ENCODE results near the gene ACR.

The ACR gene

DNA sequence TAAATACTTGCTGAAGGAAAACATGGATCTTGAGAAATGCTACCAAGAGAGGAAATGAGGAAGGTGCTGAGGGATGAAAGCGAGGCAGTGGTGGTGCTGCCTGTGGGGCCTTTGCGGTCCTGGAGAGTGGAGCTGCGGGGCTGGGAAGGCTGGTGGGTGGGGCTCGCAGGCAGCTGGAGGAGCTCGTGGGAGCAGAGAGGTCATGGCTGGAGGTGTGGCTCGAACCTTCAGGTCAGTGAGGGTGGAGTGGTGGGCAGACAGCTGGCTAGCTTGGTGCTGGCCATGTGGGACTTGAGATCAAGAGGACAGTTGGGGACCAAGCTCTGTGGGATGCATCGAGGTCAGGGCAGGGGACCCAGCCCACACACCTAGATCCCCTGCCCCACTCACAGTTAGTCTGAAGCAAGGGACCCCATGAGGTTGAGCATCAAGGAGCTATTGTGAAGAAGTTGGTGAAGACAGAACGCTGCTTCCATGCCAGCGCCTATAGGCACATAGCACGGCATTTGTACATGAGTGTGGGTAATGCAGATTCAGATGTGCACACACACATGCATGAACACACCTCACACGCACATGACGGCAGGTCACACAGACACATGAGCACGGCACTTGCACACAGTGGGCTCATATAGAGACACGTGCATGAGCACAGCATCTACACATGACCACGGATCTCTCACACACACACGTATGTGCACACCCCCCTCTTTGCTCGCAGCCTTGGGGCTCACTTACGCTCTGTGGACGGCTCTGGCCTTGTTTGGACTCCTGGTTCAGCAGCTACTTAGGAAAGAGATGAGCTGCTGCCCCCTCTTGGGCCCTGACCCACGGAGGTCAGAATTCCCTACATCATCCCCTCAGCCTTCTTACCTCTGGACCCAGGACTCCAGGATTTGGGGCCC is 34.9 kb upstream of the ACR start:
- in situ Hi-C loops (cut with MboI; ENCODE audit: low sequenced_read_pairs) = no loop called here

DNA sequence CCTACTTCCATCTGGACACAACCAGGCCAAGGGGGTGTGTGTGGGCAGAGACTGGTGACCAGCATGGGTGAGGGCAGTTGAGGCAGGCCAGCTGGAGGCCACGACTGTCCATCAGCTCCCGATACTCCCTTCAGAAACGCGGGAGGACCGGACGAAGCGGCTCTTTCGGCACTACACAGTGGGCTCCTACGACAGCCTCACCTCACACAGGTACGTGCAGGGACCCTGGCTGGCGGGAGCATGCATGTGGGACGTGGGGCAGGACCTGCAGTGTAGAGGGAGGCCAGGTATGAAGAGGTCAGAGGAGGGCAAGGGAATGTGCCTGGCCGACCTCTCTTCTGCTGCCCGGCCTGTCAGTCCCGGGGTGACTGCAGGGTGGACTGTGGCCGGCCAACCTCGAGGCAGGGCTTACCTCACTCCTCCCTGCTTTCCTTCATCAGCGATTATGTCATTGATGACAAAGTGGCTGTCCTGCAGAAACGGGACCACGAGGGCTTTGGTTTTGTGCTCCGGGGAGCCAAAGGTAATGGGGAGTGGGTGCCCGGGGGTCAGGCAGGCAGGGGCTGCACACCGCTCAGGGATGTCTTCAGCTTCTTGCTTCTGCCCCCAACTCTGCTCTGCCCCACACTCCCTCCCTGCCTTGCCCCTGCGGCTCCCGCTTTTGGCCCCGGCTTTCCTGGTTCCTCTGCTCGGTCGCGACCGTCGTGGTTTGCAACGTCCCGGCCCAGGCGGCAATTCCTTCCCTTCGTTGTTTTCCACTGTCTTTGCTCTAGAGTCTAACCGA is 34.1 kb upstream of the ACR start:
- in situ Hi-C loops (cut with MboI; ENCODE audit: low sequenced_read_pairs) = no loop called here

DNA sequence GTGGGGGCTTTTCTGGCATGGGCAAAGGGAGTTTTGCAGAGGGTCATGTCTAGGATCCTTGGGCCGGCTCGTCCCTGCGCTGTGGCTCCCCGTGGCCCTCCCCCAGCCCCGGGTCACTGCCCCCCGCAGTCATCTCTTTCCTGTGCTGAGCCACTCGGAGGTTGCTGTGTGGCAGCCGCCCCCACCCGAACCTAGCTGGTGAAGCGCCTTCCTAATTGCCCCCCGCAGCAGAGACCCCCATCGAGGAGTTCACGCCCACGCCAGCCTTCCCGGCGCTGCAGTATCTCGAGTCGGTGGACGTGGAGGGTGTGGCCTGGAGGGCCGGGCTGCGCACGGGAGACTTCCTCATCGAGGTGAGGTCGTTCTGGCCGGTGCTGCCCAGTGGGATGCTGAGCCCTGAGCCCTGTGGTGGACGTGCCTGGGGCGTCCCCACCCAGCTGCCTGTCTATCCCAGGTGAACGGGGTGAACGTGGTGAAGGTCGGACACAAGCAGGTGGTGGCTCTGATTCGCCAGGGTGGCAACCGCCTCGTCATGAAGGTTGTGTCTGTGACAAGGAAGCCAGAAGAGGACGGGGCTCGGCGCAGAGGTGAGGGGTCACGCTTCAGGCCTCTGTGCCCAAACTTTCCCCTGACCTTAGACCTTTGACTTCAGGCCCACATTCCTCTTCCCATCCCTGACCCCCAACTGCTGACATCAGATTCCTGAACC is 33.3 kb upstream of the ACR start:
- in situ Hi-C loops (cut with MboI; ENCODE audit: low sequenced_read_pairs) = no loop called here

DNA sequence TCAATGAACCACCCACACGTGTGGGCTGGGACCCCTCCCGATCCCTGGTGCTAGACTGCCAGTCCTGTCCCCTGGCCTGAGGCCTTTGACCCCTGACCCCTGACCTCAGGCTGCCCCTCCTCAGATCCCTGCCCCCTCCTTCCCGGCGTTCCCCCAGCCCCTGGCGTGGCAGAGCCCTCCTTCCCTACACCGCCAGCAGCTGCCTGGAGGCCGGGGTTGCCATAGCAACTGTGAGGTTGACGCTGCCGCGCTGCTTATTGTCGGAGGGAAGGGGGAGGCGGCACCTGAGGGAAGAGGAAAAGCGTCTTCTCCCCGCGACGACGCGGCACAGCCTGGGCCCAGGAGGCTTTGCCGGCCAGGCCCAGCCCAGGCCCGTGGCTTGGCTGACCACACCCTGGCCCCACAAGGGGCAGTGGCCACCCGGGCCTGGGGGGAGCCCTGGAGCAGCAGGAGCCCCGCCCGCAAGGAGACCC is 32.7 kb upstream of the ACR start:
- in situ Hi-C loops (cut with MboI; ENCODE audit: low sequenced_read_pairs) = no loop called here

DNA sequence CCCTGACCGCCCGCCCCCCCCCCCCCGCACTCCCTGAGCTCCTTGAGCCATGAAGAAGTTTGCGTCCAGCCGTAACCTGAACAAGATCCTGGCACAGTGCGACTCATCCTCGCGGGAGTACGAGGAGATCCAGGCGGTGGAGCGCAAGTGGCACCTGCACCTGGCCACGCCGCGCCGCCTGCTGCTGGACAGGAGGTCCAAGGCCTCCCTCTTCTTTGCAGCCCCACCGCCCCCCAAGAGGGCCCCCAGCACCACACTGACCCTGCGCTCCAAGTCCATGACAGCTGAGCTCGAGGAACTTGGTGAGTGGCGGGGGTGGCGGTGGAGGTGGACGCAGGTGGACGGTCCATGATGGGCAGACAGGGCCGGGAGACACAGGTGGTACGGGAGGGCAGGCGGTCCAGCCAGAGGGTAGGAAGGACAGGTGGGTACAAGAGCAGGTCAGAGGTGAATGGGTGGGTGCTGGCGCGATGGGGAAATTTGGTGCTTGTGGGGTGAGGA is 32.1 kb upstream of the ACR start:
- in situ Hi-C loops (cut with MboI; ENCODE audit: low sequenced_read_pairs) = no loop called here

DNA sequence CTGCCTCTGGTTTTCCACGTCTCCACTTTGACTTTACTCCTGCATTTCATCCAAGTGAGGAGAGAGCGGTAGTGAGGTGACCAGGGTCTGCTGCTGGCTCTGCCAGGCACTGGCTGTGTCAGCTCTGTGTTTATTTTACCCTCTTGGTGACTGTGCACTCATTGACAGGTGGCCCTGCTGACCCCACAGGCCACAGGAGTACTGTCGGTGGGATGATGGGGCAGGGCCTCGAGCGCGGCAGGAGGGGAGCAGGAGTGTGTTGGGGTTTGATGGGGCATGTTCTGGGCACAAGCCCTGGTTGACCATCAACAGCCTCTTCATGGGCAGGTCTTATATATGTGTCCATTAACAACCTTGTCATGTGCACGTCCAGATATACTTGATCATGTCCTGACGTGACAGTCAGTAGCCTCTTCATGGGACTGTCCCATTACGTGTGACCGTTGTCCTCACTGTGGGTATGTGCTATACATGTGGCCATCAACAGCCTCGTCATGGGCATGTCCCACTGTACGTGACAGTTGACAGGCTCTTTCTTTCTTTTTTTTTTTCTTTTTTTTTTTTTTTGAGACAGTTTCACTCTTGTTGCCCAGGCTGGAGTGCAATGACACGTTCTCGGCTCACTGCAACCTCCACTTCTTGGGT is 31.4 kb upstream of the ACR start:
- in situ Hi-C loops (cut with MboI; ENCODE audit: low sequenced_read_pairs) = no loop called here

DNA sequence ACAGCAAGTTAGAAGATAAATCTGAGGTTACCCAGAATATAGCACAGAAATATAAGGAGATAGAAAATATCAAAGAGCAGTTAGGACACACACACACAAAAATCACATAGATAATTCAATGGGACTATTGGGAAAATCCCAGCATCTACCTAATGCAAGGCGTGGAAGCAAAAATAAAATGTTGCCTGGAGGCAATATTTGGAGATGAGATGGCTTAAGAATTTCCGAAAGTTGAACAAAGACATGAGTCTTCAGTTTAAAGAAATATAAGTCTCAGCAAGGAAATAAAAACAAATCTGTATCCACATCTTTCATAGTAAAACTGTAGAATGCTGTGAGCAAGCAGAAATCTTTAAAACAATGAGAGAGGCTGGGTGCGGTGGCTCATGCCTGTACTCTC is 29.5 kb upstream of the ACR start:
- in situ Hi-C loops (cut with MboI; ENCODE audit: low sequenced_read_pairs) = no loop called here

DNA sequence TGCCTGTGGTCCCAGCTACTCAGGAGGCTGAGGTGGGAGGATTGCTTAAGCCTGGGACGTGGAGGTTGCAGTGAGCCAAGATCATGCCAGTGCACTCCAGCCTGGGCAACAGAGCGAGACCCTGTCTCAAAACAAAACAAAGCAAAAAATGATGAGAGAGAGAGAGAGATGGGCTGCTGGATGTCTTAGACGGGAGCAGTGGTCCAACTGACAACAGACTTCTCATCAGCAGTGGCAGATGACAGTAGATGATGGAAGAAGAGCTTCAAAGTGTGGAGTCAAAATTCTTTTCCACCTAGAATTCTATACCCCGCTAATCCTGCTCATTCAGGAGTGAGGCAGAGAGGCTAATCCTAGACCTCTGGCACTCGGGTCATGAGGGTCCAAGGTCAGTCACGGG is 29.0 kb upstream of the ACR start:
- in situ Hi-C loops (cut with MboI; ENCODE audit: low sequenced_read_pairs) = no loop called here

DNA sequence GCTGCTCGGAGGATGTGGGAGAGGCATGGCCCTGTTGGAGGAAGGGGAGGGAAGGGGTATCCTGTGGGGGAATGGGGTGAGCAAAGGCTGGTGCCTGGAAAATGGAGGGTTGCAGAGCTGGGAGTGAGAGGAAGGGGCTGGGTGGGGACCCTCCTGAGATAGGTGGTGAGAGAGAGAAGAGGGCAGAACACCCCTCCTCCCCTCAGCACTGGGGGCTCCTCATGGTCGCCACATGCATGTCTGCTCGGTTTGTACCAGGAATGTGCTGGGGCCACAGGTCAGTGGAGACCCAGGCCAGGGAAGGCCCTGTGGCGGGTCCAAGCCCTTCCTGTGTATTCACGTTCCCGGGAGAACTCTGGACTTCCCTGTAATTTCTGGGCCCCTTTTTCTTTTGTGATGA is 27.8 kb upstream of the ACR start:
- in situ Hi-C loops (cut with MboI; ENCODE audit: low sequenced_read_pairs) = no loop called here

DNA sequence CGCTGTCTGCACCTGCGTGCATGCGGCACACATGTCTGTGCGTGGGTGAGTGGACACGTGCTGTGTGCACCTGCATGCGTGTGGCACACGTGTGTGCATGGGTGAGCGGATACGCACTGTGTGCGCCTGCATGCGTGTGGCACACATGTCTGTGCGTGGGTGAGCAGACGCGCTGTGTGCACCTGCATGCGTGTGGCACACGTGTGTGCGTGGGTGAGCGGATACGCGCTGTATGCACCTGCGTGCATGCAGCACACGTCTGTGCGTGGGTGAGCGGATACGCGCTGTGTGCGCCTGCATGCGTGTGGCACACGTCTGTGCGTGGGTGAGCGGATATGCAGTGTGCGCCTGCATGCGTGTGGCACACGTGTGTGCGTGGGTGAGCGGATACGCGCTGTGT is 27.1 kb upstream of the ACR start:
- in situ Hi-C loops (cut with MboI; ENCODE audit: low sequenced_read_pairs) = no loop called here

DNA sequence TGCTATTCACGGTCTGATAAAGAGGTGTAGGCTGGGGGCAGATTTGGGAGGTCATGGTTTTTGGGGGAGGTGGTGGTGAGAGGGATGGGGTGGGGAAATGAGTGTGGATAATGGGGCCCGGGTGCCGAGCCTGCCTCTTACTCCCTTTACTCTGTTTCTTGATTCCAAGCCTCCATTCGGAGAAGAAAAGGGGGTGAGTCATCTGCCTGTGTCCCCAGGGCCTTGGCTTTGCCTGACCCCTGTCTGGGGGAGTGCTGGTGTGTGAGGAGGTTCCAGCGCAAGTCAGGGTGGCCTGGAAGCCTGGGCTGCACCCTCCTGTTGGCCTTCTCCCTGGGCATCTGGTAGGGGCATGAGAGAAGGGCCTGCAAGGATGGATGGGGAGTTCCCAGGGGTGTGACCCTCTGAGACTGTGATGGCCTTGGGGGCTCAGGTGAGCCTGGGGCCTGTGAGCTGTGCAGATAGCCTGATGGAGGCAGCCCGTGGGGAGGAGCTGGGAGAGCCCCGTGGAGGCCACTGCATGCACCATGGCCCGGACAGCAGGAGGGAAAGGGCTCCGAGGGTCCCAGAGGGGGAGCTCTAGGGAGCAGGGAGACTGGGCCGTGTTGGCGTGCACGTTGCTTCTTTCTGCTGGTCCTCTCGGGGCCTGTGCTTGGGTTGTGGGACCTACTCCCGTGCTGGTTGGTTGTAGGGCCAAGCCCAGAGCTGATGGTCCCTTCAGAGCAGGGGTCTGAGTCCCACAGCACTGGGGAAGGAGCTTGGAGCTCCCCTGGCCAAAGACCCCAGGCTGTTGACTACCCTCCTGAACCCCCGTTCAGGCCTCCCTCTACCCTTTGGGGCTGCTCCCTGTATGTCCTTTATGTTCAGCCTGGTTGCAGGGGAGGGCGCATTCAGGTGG is 26.3 kb upstream of the ACR start:
- in situ Hi-C loops (cut with MboI; ENCODE audit: low sequenced_read_pairs) = no loop called here

DNA sequence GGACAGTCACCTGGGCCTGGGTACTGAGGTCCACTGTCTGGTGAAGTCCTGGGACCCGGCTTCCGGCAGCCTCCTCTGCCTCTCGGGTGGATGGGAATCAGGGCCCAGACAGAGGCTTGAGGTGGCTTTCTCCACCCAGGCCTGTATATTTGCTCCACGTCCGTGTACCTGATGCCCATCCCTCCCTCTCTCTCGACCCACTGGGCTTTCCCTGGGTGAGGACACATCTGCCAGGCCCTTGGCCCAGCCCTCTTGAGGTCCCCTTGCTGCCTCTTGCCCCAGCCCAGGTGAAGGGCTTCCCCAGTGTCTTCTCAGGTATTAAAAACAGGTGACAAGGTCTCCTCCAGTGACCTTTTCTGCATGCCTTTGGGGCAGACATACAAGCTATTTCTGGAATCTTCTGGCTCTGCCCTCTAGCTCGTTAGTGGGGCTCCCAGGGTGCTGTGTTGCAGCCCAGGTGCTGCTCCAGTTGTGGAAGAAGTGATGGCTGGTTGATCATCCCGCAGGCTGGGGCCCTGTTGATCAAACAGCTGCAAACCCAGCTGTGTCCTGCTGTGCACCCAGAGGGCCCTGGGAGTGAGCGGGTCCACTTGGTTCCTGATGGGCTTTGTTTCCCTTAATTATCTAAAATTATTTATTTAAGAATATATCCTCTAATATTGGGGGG is 25.5 kb upstream of the ACR start:
- in situ Hi-C loops (cut with MboI; ENCODE audit: low sequenced_read_pairs) = no loop called here

DNA sequence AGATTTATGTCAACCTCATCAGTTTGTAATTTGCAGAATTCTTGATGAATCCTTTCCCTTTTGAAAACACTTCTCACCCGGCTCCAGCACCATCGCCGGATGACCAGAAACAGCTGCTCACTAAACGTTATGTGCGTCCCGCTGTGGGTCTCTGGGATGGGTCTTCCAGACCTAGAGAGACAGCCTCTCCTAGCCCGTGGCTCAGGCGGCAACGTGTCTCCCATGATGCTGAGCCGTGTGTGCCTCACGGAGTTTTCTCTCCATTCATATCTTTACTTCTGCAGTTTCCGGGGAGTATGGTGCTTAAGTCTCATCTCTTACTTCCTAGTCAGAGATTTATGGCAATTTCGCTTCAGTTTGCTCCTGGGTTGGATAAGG is 25.0 kb upstream of the ACR start:
- in situ Hi-C loops (cut with MboI; ENCODE audit: low sequenced_read_pairs) = no loop called here

DNA sequence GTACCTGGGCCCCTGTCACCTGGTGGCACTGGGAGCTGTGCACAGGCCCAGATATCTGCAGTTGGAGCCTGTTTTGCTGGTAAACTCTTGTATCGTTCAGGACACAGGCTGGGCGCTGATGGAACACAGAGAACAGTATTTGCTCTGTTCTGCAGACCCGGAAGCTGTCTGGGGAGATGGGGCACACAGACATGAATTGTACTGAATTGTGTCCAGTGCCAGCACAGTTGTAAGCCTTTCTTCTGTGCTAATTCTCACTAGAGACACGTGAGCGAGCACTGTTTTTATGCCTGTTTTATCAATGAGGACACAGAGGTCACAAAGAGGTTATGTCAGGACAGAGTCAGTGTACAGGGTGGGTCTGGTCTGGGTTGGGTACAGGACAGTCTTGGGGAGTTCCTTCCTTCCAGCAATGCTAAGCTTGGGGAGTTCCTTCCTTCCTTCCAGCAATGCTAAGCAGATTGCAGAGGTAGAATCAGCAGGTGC is 24.4 kb upstream of the ACR start:
- in situ Hi-C loops (cut with MboI; ENCODE audit: low sequenced_read_pairs) = no loop called here

DNA sequence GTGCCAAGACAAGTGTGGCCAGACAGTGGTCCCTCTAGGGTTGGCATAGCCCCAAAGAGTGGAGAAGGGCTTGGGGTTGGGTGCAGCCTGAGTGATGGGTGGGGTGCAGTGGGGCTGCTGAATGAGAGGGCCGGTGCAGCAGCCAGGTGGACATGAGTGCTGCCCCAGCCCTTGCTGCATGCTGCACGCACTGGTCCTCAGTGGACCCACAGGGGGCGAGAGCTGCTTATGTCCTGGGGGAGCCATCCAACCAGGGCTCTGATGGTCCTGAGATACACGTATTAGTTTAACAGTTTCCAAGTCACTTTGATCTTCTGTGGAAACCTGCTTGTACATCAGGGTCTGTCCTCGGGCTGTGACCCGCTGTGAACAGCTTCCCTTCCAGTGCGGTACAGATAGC is 23.9 kb upstream of the ACR start:
- in situ Hi-C loops (cut with MboI; ENCODE audit: low sequenced_read_pairs) = no loop called here

DNA sequence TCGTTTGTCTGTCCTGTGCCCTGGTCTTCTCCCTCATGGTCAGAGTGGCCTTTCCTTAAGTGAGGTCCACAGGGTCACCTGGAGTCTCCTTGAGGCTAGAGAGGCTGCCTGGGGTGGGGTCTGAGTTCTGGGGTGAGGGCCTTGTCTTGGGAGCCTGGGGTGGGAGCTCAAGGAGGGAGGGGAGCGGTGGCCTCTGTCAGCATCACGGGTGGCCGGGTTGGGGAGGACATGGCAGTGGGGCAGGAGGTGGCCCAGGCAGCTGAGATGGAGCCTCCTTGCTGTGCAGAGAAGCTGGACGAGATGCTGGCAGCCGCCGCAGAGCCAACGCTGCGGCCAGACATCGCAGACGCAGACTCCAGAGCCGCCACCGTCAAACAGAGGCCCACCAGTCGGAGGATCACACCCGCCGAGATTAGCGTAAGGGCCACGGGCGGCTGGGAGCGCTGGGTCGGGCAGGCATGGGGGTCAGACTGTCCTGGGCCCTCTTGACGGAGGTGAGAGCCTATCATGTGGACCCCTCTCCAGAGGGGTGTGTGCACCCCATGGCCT is 23.3 kb upstream of the ACR start:
- in situ Hi-C loops (cut with MboI; ENCODE audit: low sequenced_read_pairs) = no loop called here

DNA sequence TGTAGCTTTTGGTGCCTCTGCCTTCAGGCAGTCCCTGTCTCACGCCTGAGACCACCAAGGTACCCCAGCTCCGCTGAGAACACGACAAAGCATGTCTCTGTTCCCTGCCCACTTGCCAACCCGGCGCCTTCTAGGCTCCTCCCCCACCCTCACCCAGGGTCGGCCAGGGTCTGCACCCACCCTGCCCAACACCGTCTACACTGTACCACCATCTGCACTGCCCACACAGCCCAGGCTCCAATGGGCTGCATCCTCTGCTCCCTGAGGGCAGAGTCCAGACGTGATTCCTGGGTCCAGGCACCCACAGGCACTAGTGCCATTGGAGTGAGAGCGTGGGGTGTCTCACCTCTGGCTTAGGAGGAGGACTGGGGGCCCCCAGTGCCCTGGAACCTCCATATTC is 22.8 kb upstream of the ACR start:
- in situ Hi-C loops (cut with MboI; ENCODE audit: low sequenced_read_pairs) = no loop called here

DNA sequence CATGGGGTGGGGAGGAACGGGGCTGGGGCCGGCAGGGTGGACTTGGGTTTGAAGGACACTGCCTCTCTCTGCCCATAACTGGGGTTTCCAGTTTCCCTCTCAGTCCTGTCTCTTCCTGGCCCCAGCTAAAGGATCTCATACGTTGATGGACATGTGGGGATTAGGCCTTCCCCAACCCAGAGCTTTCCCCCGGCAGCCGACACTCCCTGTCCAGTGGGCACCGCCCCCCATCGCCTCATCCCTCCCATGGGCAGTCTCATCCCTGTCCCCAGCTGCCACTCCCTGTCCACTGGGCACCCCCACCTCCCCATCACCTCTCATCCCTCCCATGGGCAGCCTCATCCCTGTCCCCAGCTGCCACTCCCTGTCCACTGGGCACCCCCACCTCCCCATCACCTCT is 22.2 kb upstream of the ACR start:
- in situ Hi-C loops (cut with MboI; ENCODE audit: low sequenced_read_pairs) = no loop called here

Measured in HL-60/S4 treated with retinoic acid at 250 ng/mL for 4 days and 3 days (cell line).